GM18873 (cell line): ENCODE data around the gene ORC3.

Experiments used
- ATAC-seq: cut with Tn5 transposase; IDR thresholded peaks from one replicate; pipeline ENCODE4 v1.9.1; 2021; ENCODE audit warnings: mild to moderate bottlenecking, moderate library complexity, moderate number of reproducible peaks; ENCODE audit not compliant: unreplicated experiment, low FRiP score

The ORC3 gene

DNA sequence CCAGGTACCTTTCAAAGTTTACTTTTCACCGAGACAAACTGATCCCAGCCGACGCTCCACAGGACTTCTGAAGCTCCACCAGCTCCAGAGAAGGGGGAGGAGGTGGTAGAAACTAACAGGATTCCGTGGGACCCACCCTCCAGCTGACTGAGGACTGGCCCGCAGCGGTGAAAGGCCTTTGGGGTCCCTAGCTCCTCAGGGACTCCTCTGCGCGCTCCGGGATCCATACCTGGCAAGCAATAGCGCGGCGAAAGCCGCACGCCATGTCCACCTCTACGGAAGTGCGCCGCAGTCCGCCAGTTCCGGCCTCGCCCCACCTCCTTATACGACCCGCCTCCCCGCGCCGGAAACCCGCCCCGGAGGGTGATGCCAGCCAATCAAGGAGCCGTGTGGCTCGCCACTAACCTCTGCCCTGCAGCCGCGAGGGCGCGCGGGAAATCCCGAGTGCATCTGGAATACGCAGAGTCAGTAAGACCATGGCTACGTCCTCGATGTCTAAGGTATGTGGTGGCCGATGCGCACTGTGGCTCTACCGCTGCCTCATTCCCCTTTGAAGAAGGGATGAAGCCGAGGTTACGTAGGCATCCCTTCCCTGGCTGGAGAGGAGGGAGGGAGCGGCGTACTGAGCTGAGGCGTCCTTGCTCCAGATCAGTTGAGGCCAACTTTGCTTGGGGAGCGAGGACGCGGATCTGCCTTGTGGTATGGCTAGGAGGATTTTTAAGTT, at the start of gene ORC3, which contains the start of gene RARS2:
ORC3 (plus strand) TSS at position 443 of the 724 bp plus-strand sequence; CDS start at position 477, 34 bp downstream.
RARS2 (minus strand) TSS at position 295 of the 724 bp plus-strand sequence; CDS start at position 265, 30 bp downstream.
- ATAC-seq, result peak; percentile 99

DNA sequence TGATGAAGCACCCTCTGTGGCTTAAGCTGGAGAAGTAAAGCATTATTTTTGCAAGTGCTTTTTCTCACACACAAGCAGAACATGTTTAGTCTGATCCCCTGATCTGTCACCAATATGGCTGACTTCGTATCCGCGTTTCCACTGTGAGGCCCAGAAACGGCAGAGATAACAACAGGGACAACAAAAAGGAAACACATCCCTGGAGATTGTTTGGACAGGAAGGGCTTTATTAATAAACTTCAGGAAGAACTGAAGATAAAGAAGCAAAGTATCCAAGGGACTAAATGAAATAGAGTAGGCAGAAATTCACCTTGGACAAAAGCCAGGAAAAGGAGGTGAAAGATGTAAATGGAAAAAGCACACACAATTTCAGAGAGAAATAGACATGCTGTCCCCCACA, 49.4 kb upstream of the ORC3 start:
- ATAC-seq, result no peak

- no peak for ATAC-seq
Observed at GRCh38 chr6:87541041-87541440, 48.9 kb upstream of the ORC3 start.

- ATAC-seq, result no peak
Observed at GRCh38 chr6:87541744-87542143, 48.2 kb upstream of the ORC3 start.

GRCh38 chr6:87543696-87544473, 46.0 kb upstream of the ORC3 start:
- ATAC-seq, result no peak

- ATAC-seq, result no peak
Observed at GRCh38 chr6:87544474-87544735, 45.5 kb upstream of the ORC3 start.

DNA sequence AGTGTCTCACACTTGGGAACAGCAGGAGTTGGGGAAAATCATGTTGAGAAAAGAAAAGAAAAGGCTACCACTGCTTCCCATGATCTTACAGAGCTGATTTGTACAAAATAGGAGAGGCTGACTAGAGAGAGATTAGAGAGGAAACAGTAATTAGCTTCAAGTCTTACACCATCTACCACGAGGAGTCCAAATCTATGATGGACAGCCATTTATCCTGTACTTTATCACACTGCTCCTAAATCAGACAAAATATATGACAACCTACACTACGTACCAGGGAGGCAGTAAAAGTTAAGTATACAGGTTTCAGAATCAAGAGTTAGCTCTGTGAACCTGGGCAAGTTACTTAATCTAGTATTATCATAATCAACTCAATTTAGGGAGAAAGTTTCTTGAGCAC, 38.1 kb upstream of the ORC3 start:
- no peak for ATAC-seq

GRCh38 chr6:87553159-87553765, 36.7 kb upstream of the ORC3 start:
- ATAC-seq, result no peak

GRCh38 chr6:87555506-87555905, 34.4 kb upstream of the ORC3 start:
- no peak for ATAC-seq

DNA sequence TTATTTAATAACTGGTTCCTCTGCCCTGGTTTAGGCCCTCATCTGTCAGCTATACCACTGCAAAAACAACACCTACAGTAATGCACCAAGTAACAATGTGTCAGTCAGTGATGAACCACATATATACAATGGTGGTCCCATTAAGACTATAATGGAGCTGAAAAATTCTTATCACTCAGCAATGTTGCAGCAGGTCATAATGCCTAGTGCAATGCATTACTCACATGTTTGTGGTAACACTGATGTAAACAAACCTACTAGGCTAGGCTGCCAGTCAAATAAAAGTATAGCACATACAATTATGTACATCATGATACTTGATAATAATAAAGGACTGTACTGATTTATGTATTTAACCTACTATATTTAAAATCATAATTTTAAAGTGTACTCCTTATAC, 31.5 kb upstream of the ORC3 start:
- no peak for ATAC-seq

- no peak for ATAC-seq
Observed at GRCh38 chr6:87561017-87561416, 28.9 kb upstream of the ORC3 start.

GRCh38 chr6:87572021-87572420, 17.9 kb upstream of the ORC3 start:
- ATAC-seq, result no peak

DNA sequence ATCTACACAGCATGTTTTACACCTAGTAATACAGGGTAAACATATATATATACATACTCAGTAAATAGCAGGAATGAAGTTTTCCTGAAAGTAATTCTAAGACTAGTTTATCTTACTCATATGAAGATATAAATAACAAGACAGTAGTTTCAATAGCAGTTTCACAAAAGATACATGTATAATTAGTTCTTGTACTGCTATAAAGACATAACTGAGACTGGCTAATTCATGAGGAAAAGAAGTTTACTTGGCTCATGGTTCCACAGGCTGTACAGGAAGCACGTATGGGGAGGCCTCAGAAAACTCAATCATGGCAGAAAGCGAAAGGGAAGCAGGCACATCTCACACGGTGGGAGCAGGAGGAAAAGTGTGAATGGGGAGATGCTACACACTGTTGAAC, 17.1 kb upstream of the ORC3 start:
- ATAC-seq, result no peak

- ATAC-seq, result no peak
Observed at GRCh38 chr6:87573307-87574024, 16.5 kb upstream of the ORC3 start.

GRCh38 chr6:87574237-87574804, 15.6 kb upstream of the ORC3 start:
- no peak for ATAC-seq

GRCh38 chr6:87575423-87575822, 14.5 kb upstream of the ORC3 start:
- ATAC-seq, result no peak

GRCh38 chr6:87583822-87584221, 6.1 kb upstream of the ORC3 start:
- no peak for ATAC-seq

- no peak for ATAC-seq
Observed at GRCh38 chr6:87586371-87587077, 3.4 kb upstream of the ORC3 start.

- no peak for ATAC-seq
Observed at GRCh38 chr6:87588756-87589407, 1.1 kb upstream of the ORC3 start.
